ENCODE data around the gene CFAP251.

- TF ChIP-seq CTCF (IDR thresholded peaks at IDR 0.05) (no peak), POLR2A (IDR thresholded peaks at IDR 0.05) (no peak)
These were observed 72.6 kb downstream of the CFAP251 start for GRCh38 chr12:121990692-121991603.
